Measurements from ENCODE around the gene SYNJ1.

DNA sequence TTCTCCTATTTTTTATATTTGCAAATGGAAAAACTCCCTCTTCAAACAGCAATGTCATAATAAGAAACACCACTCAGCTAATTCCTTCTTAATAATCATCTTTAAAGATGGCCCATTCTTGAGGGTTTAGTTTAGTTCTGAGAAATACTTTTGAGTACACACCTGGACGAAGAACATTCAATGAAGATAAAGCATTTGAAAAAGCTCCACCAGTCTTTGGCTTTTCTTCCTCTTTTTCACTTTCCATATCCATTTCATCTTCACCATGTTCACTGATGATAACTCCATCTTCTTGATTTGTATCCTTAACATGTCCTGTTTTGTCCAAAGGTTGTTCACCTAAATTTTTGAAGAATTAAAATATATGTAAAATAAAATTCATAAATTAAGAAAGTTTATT, 36.4 kb upstream of the SYNJ1 start:
- TF ChIP-seq, protein P1, sequence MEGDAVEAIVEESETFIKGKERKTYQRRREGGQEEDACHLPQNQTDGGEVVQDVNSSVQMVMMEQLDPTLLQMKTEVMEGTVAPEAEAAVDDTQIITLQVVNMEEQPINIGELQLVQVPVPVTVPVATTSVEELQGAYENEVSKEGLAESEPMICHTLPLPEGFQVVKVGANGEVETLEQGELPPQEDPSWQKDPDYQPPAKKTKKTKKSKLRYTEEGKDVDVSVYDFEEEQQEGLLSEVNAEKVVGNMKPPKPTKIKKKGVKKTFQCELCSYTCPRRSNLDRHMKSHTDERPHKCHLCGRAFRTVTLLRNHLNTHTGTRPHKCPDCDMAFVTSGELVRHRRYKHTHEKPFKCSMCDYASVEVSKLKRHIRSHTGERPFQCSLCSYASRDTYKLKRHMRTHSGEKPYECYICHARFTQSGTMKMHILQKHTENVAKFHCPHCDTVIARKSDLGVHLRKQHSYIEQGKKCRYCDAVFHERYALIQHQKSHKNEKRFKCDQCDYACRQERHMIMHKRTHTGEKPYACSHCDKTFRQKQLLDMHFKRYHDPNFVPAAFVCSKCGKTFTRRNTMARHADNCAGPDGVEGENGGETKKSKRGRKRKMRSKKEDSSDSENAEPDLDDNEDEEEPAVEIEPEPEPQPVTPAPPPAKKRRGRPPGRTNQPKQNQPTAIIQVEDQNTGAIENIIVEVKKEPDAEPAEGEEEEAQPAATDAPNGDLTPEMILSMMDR (conservative IDR thresholded peaks at IDR 0.05; ENCODE audit: low read depth, low read length) = no peak
- TF ChIP-seq, protein P2, sequence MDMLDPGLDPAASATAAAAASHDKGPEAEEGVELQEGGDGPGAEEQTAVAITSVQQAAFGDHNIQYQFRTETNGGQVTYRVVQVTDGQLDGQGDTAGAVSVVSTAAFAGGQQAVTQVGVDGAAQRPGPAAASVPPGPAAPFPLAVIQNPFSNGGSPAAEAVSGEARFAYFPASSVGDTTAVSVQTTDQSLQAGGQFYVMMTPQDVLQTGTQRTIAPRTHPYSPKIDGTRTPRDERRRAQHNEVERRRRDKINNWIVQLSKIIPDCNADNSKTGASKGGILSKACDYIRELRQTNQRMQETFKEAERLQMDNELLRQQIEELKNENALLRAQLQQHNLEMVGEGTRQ (IDR thresholded peaks at IDR 0.05; ENCODE audit: low read depth, low read length) = no peak
- no peak for TF ChIP-seq POLR2A (IDR thresholded peaks at IDR 0.05; ENCODE audit: low read depth, low read length)
